Keratinocyte (primary cell): Measurements from ENCODE around the gene CPEB2.

Experiments used
- CTCF ChIP-seq, 3 experiments: IDR thresholded peaks in 1 of 3; conservative IDR thresholded peaks in 1 of 3; optimal IDR thresholded peaks in 1 of 3; 2 replicates in 2 of 3; 3 replicates in 1 of 3; pipeline versions ENCODE3 to v1.5.1; 2011; ENCODE audit warnings: low read length in 3 of 3, mild to moderate bottlenecking in 3 of 3, moderate library complexity in 2 of 3, control low read depth in 1 of 3, inconsistent platforms in 1 of 3; ENCODE audit not compliant: insufficient read depth in 2 of 3; ENCODE audit errors: extremely low read depth in 1 of 3
- EZH2 ChIP-seq: IDR thresholded peaks from one replicate; pipeline ENCODE4 v1.6.1; 2012; ENCODE audit warnings: inconsistent platforms, mild to moderate bottlenecking, low read length, moderate library complexity

GRCh38 chr4:14967982-14968381 lies 34.3 kb upstream of the CPEB2 start:
- TF ChIP-seq CTCF (optimal IDR thresholded peaks at IDR 0.05 in 1 of 3, IDR thresholded peaks at IDR 0.05 in 1 of 3, conservative IDR thresholded peaks at IDR 0.05 in 1 of 3; ENCODE audit: extremely low read depth in 1 of 3, insufficient read depth in 2 of 3, low read length in 3 of 3), result no peak
- no peak for TF ChIP-seq EZH2
